NCI-H69 (cell line): ENCODE data around the gene BNIP2.
"Not testable (repeated sequence)": the region's sequence is repeated elsewhere in the genome, so short reads cannot be mapped to it uniquely, and the experiment has no call there.

Experiments used
- DNase-seq: peaks from one replicate; lab custom pipeline; 2025; lab: John Stamatoyannopoulos, UW

The BNIP2 gene

GRCh38 chr15:59687836-59688235 lies 1.3 kb downstream of the BNIP2 start:
- DNase-seq = peak; percentile 15

- no peak for DNase-seq
These were observed 2.7 kb downstream of the BNIP2 start for GRCh38 chr15:59686389-59686788.

- DNase-seq = no peak
These were observed 3.3 kb downstream of the BNIP2 start for GRCh38 chr15:59685737-59686297.

- DNase-seq = no peak
These were observed 8.2 kb downstream of the BNIP2 start for GRCh38 chr15:59680870-59681269.

GRCh38 chr15:59680346-59680745 lies 8.8 kb downstream of the BNIP2 start:
- no peak for DNase-seq

- no peak for DNase-seq
These were observed 10.5 kb downstream of the BNIP2 start for GRCh38 chr15:59678620-59679019.

GRCh38 chr15:59678172-59678571 lies 10.9 kb downstream of the BNIP2 start:
- DNase-seq = no peak

GRCh38 chr15:59676565-59676964 lies 12.6 kb downstream of the BNIP2 start:
- DNase-seq = no peak

- DNase-seq = no peak
These were observed 14.7 kb downstream of the BNIP2 start for GRCh38 chr15:59674361-59674877.

GRCh38 chr15:59668556-59668955 lies 20.6 kb downstream of the BNIP2 start:
- DNase-seq = no peak

- no peak for DNase-seq
These were observed 26.9 kb downstream of the BNIP2 start for GRCh38 chr15:59662260-59662659.

- no peak for DNase-seq
These were observed 29.8 kb downstream of the BNIP2 start for GRCh38 chr15:59659366-59659765.

GRCh38 chr15:59657635-59658125 lies 31.4 kb downstream of the BNIP2 start:
- DNase-seq = no peak

GRCh38 chr15:59656897-59657634 lies 32.1 kb downstream of the BNIP2 start, which contains the start of gene GTF2A2:
TSS of gene GTF2A2 (minus strand) at chr15:59657515. CDS start at chr15:59652277, 5,238 bp downstream.
- peak; percentile 98 for DNase-seq

- DNase-seq = no peak
These were observed 35.1 kb downstream of the BNIP2 start for GRCh38 chr15:59654046-59654445.

- no peak for DNase-seq
These were observed 39.5 kb downstream of the BNIP2 start for GRCh38 chr15:59649603-59650002.

- DNase-seq = peak; percentile 17
These were observed 42.0 kb downstream of the BNIP2 start for GRCh38 chr15:59647085-59647484.

GRCh38 chr15:59646277-59646676 lies 42.8 kb downstream of the BNIP2 start:
- no peak for DNase-seq

- not testable (repeated sequence) for DNase-seq
These were observed 43.3 kb downstream of the BNIP2 start for GRCh38 chr15:59645812-59646211.

GRCh38 chr15:59644756-59645155 lies 44.4 kb downstream of the BNIP2 start:
- no peak for DNase-seq

- no peak for DNase-seq
These were observed 46.8 kb downstream of the BNIP2 start for GRCh38 chr15:59642351-59642750.

- DNase-seq = not testable (repeated sequence)
These were observed 51.6 kb downstream of the BNIP2 start for GRCh38 chr15:59637507-59637906.

- no peak for DNase-seq
These were observed 52.9 kb downstream of the BNIP2 start for GRCh38 chr15:59636184-59636583.
